Cardiac septum (tissue), 1 donor: Measurements from ENCODE around the gene CENPF. TPM values are rescaled to one million over a fixed set of nuclear protein-coding genes. Genes with fewer than 3 reads are reported as not detected.
"Not testable (repeated sequence)": the region's sequence is repeated elsewhere in the genome, so short reads cannot be mapped to it uniquely, and the experiment has no call there.

Experiments used
- DNase-seq: peaks from one replicate; pipeline ENCODE4 v3.0.0-alpha.2; 2020; ENCODE audit warnings: low spot score
- intact Hi-C: fragments of 100-400 bp; cut with DNase I; formaldehyde crosslinking; loops from one replicate; pipeline ENCODE4 v1.14.0; 2022
- total RNA-seq: library from RNA; stranded (reverse); fragmentation: NEBNext Ultra II Directional; extraction: Animal tissue kit (Norgen Biotek cat#: 25700); gene quantifications from one replicate; pipeline ENCODE4 v1.2.1, GENCODE V29; 2021
- donor health status: DM: no; HTN: no; CAD: no.

Gene CENPF
- total RNA-seq, 1 donor from 2014 or later, result 0.67 TPM

DNA sequence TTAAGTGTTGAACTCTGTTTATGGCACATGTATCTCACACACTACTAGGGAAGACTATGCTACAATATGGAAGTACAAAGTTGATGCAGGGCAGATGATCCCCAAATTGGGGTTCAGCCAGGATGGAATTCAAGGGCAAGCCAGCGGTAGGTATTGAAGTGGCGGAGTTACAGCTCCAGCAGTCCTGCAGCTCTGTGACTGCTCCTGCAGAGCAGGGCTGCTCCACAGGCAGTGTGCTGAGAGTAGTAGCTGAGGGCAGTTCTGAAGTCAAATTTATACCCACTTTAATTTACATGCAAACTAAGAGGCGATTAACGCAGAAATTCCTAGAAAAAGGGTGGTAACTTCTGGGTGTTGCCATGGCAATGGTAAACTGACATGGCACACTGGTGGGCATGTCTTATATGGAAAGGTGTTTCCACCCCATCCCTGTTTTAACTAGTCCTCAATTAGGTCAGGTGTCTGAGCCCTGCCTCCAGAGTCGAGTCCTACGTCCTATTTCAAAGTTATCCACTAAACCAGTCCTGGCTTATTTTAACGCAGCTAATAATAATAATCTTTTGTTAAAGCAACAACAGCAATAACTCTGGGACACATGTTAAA lies 20.6 kb upstream of the CENPF start:
- intact Hi-C loops, result loop anchor here (2.0 kb wide), 1 partner anchor 368 kb away; no protein-coding TSS in a partner anchor
- no peak for DNase-seq

DNA sequence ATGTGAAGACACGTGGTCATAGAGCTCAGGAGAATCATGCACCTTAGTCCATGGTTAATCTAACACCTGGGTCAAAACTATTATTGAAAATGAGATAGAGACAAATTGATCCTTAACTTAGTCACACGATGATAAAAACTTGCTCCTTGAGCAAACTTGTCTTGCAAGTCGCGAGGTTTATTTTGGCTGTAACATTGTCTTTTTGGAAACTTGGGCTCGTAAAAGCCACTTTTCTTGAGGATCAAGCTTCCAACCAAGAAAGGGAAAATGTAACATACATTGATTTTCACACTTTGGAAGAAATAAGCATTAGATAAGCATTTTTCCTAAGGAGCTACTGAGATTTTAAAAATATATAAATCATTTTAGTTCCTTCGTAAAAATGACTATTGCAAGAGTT lies 19.9 kb upstream of the CENPF start:
- intact Hi-C loops, result loop anchor here (2.0 kb wide), 1 partner anchor 368 kb away; no protein-coding TSS in a partner anchor
- no peak for DNase-seq

DNA sequence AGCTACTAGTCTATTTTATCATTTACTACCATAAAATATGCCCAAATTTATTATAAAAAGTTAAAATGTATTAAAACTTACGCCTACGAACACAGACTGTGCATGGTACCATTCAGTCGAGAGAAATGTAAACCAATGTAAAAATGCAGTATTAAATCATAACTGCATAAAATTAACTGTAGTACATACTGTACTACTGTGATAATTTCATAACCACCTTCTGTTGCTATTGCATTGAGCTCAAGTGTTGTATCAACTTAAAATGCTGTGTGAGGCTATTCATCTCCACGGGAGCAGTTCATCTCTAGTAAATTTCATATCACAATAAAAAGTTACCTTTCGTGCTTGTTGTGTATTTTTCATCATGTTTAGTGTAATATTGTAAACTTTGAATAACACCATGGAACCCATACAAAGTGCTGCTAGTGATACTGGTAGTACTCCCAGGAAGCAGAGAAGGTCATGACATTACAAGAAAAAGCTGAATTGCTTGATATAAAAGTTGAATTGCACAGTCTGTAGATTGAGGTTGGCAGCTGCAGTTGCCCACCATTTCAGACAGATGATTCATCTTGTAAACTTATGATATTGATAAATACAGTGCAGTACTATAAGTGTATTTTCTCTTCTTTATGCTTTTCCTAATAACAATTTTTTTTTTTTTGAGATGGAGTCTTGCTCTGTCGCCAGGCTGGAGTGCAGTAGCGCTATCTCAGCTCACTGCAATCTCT lies 19.0 kb upstream of the CENPF start:
- DNase-seq, result no peak
- intact Hi-C loops, result loop anchor here (2.0 kb wide), 1 partner anchor 369 kb away; no protein-coding TSS in a partner anchor

DNA sequence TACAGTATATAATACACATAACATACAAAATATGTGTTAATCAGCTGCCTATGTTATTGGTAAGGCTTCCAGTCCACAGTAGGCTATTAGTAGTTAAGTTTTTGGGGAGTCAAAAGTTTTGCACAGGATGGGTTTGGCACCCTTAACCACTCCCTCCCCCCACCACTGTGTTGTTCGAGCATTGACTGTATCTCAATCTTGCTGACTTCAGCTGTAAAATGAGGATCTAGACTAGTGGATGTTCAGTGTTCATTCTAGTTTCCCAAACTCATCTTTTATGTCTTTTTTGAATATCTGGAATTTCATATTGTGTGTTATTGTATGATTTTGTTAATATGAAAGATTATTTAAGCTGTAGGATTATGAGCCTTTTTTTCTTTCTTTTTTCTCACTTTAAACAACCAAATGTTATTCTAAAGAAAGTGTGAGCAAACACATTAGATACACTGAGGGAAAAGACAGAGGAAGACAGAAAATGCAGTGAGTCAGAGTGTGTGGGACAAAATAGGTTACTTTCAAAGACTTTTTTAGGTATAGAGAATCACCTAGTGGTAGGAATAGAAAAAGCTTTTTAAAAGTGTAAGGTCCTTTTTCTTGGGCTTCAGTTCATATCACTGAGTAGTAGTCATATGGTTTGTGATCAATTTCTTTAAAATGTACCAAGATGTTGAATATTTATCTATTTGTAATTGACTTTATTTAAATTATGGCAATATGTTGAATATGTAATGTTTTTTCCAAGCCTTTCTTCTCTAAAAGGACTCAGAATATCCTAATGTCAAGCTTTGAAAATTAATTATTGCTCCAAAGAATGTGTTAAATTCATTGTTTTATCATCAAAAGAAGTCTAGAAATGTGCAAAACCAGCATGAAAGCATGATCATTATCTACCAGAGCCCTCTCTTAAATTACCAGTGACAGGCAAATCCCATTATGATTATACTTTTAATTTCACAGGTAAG lies 17.9 kb upstream of the CENPF start:
- no peak for DNase-seq
- intact Hi-C loops, result loop anchor here (1.0 to 5.0 kb wide), 2 partner anchors 198 to 254 kb away; no protein-coding TSS in a partner anchor

DNA sequence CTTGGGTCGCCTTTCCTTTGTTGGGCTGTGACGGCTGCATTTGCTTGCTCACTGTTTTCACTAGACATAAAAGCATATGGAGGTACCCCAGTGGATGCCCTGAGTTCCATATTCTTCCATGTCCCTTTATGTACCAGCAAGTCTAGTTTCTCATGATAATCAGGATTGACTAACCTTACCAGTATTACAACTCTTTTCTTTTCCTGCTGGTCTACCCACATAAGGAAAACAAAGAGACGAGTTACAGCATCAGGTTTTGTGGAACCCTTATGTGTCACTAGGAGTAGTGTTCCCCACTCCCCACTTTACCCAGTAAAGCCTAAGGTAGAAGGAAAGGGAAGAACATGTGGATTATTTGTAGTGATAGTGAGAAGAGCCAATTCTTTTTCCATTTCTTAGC lies 16.4 kb upstream of the CENPF start:
- no peak for DNase-seq
- intact Hi-C loops, result loop anchor here (5.0 kb wide), 1 partner anchor 199 kb away; no protein-coding TSS in a partner anchor

DNA sequence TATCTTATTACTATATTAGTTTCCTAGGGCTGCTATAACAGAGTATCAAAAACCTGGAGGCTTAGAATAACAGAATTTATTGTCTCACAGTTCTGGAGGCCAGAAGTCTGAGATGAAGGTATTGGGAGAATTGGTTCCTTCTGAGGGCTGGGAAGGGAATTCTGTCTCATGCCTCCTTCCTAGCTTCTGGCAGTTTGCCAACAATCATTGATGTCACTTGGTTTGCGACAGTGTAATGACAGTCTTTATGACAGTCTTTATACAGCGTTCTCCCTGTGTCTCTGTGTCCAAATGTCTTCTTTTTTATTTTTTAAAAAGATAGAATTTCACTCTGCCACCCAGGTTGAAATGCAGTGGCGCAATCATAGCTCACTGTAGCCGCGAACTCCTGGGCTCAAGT lies 15.8 kb upstream of the CENPF start:
- DNase-seq, result no peak
- intact Hi-C loops, result loop anchor here (5.0 kb wide), 1 partner anchor 200 kb away; no protein-coding TSS in a partner anchor

DNA sequence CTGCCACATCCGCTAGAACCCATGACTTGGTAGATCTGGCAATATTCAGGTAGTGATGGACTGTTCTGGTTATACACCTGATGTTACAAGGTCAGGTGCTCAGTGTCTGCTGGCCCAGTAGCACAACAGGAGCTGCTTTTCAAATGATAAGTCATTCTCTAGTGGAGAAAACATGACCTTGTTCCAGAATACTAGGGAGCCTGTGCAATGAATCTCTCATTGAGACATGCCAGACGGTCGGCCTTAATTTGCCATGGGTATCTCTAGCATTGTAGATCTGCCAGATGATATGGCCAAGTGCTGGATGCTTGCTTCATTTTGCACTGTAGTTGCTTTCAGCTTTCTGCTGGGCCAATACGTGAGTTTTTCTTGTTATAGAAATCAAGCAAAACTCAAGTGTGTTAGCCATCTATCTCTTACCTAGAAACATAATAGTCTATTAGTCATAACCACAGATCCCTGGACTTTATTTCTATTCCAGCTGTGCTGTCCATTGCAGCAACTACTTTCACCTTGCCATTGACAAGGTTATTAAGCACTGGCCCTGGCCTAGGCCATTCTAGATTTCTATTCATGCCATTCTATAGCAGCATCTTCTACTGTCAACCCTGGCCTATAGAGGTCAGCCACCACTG lies 13.9 kb upstream of the CENPF start:
- intact Hi-C loops, result loop anchor here (5.0 kb wide), 1 partner anchor 202 kb away; no protein-coding TSS in a partner anchor
- DNase-seq, result no peak

DNA sequence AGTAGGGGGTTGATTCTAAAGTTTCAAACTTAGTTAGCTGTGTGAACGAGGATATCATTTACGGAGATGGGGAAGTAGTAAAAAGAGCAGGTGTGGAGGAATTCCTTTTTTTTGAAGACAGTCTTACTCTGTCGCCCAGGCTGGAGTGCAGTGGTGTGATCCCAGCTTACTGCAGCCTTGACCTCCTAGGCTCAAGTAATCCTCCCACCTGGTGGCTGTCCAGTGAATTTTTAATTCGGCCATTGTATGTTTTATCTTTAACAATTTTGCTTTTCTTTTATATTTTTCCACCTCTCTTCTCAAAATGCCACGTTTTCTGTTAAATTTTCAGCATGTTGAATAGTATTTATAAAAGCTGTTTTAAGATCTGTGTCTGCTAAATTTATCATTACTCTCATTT lies 12.3 kb upstream of the CENPF start:
- DNase-seq, result no peak
- intact Hi-C loops, result no loop called here

DNA sequence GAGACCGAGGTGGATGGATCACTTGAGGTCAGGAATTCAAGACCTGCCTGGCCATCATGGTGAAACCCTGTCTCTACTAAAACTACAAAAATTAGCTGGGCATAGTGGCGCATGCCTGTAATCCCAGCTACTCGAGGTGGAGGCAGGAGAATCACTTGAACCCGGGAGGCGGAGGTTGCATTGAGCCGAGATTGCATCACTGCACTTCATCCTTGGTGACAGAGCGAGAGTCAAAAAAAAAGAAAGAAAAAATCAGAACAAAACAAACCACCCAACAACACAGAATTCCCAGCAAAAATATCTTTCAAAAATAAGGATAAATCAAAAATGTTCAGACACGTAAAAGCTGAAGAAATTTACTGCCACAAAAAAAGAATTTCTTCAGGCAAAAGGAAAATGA lies 11.1 kb upstream of the CENPF start:
- intact Hi-C loops, result not testable (repeated sequence)

DNA sequence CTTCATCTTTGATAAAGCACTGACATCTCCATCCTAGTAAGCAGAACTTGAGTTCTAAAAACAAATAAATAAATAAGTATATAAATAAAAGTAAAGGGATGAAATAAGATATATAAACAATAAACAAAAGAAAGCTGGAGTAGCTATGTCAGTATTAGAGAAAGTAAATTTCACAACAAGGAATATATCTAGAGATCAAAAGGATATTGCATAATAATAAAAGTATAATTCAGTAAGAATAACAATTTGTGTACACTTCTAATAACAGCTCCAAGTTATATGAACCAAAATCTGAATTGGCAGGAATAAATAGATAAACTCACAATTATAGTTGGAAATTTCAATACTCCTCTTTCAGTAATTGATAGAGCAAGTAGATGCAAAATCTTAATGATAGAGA lies 9.8 kb upstream of the CENPF start:
- intact Hi-C loops, result no loop called here
- DNase-seq, result no peak

More for the DNA sequence above, 11.1 kb upstream of the CENPF start:
- DNase-seq, result not testable (repeated sequence)

DNA sequence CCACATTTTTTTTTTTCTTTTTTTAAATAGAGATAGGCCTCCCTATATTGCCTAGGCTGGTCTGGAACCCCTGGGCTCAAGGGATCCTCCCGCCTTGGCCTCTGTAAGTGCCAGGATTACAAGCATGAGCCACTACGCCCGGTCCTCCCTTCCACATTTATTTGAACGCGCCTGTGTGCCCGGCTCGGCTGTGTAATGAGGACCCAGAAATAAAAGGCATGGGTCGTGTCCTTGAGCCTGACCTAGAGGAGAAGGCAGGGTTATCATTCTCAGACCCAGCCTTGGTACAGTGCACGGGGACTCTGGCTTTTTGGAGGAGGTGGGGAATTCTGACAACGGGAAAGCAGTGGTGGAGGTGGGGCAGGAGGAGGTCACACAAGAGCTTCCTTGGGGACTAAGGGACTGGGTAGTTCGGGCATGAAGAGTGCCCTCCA lies 841 bp downstream of the CENPF start:
- DNase-seq, result no peak
- intact Hi-C loops, result no loop called here

DNA sequence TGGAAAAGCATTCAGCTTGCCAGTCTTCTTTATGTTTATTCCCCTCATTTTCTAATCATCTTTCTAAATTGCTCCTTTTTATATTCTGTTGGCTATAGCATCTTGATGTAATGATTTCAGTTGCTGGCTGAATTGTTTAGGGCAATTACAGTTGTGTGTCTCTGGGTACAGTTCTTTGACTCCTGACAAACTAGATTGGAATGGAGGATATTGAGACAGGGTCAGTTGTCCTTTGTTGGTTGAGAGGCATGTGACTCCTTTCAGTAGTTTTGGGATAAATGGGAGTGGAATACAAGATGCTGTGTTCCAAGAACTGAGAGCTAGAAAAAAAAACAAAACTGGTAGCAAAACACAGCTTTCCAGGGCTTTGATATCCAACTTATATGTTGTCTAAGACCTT lies 1.5 kb downstream of the CENPF start:
- DNase-seq, result no peak
- intact Hi-C loops, result no loop called here

DNA sequence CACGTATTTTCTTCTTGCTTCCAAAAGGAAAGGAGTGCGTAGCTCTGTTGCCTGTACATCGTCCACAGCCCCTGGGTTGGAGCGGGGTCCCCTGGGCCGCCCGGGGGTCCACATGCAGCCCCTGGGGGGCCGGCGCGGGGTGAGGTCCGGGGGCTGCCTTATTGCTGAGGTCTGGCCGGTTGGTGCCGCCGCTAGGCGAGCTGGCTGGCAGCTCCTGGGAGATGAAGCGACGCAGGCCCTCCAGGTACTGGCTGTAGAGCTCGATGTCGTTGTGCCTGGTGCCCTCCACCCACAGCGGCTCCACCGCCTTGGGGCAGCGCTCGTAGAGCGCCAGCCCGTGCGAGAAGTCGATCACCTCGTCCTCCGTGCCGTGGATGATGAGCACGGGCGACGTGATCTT lies 2.5 kb downstream of the CENPF start:
- DNase-seq, intact Hi-C loops: not testable (repeated sequence)

DNA sequence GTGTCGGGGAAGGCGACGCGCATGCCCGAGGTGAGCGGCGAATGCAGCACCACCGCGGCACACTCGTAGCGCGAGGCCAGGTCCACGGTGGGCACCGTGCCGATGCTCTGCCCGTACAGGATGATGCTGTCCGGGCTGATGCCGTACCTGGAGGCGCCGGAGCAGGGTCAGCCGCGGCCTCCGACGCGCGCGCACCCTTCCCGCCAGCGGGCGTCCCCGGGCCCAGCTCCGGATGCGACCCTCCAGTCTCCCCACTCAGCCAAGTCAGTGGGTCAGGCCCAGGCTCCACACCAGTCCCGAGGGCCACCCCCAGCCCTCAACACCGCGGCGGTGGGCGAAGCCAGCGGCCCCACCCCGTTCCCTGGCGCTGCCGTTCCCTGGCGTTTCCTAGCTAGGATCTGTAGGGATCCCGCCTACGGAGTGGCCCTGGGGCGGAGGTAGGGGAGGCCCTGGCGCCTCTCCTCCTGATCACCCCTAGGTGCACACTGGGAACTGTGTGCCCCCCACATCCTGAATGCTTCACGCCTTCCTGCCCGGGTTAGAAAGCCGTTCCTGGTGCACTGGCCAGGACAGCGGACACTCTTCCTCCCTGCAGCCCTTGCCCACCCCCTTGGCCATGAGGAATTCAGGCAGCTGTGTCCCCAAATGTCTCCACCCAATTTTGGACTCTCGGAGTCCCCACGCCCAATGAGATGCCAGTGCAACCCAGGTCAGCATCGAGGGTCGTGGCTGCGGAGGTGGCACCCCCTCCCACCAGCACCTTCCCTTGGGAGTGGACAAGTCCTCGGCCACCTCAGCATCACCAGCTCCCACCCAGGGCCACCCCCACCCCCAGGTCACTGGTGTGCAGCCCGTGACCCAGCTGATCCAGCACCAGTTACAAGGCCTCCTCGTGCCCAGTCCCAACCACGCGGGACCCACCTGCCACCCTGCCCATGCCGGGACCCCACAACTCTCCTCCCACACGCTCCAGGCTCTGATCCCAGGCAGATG lies 3.2 kb downstream of the CENPF start:
- intact Hi-C loops, DNase-seq: not testable (repeated sequence)

DNA sequence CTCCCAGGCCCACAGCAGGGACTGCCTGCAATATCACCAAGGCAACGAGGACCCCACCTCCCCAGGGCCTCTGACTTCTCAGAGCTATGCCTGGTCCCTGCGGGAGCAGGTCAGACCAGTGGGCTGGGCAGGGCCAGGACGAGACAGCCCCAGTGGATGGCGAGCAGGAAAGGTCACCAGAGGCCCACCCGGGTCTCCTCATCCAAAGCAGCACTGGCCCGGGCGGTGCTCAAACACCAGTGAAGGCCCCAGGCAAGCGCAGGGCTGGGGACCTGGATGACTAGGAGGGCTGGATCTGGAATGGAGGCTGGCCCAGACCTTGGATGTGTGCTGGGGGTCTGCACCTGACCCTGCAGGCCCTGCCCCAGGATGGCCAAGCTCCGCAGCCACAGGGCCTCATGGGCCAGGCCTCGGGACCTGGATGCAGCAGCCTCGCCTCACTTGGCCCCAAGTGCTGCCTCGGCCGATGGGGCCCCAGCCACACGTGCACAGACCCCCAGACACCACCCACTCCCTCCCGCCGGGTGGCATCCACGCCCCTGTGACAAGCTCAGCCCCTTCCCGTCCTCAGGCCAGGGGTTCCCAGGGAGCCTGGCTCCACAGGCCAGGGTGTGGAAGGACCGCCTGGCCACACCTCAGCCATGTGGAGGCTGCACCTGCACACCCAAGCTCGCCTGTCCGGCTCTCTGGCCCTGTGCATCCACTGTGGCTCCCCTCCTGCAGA lies 4.7 kb downstream of the CENPF start:
- DNase-seq, intact Hi-C loops: not testable (repeated sequence)

DNA sequence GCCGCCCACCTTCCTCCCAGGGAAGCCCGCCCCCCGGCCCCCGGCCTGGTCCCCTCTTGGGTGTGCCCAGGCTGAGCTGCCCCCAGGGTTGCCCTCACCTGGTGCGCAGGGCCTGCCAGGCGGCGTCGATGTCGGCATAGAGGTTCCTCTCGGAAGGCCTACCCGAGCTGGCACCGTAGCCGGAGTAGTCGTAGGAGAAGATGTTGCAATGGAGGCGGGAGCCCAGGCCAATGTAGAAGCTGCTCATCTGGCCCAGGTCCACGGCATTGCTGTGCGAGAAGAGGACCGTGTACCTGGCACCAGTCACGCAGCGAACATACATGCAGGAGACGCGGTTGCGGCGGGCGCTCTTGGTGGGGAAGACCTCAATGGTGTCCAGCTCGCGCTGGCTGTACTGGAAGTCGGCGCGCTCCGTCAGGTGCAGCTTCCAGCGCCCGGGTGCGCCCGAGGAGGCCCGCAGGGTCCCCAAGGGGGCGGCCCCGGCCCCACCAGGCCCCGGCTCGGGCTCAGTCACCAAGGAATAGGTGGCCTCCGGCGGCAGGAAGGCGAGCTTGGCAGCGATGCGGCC lies 5.3 kb downstream of the CENPF start:
- DNase-seq, intact Hi-C loops: not testable (repeated sequence)

DNA sequence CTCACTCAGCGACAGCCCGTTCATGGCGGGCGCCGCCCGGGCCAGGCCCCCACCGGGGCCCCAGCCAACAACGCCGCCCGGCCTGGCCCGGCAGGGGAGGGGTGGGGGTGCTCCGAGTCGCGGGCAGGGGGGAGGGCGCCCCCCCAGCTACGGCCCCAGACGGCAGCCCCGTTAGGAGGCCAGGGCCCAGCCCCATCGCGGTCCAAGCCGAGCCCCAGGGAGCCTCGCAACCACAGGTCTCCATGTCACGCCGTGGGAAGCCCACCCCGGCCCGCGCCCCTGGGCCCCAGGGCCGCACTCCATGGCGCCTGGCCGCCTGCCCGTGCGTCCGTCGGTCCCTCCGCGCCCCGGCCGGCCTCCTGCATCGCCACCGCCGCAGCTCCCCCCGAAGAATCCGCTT lies 5.8 kb downstream of the CENPF start:
- intact Hi-C loops, result not testable (repeated sequence)

More for the DNA sequence above, 5.8 kb downstream of the CENPF start:
- not testable (repeated sequence) for DNase-seq
